OCI-LY7 (cell line): ENCODE results near the gene EID3. TPM values are rescaled to one million over a fixed set of nuclear protein-coding genes. Genes with fewer than 3 reads are reported as not detected.

Source experiments
- BruUV-seq: library from RNA; stranded (reverse); fragments of 400-500 nt; replicated peaks from 2 replicates; lab custom pipeline; 2021; lab: Mats Ljungman, UMichigan
- CTCF ChIA-PET: fragments of 300-600 bp; sonication (Branson Sonifier 250); formaldehyde crosslinking; loops from one replicate; lab custom pipeline; 2022; ENCODE audit warnings: antibody characterized with exemption; ENCODE audit not compliant: unreplicated experiment; lab: Charles Lee
- POLR2A ChIA-PET: fragments of 300-600 bp; sonication (Branson Sonifier 250); formaldehyde crosslinking; loops from one replicate; lab custom pipeline; 2022; ENCODE audit warnings: antibody characterized with exemption; lab: Charles Lee
- DNase-seq: peaks from one replicate; pipeline ENCODE4 v3.0.0-alpha.2; 2015; ENCODE audit warnings: low spot score
- H2AFZ ChIP-seq: fragments of 200-600 bp; sonication (generic), shearing (Covaris generic); 2 replicates; pipeline ENCODE4 v1.6.1; 2014; ENCODE audit warnings: mild to moderate bottlenecking, antibody characterized with exemption, low read length, moderate library complexity
- H3K27ac ChIP-seq: fragments of 200-600 bp; sonication (generic); 2 replicates; pipeline ENCODE4 v1.5.1; 2014; ENCODE audit warnings: mixed run types, low read depth, mild to moderate bottlenecking, moderate library complexity, low read length, inconsistent platforms; ENCODE audit not compliant: poor library complexity, severe bottlenecking
- H3K36me3 ChIP-seq: fragments of 200-600 bp; sonication (generic); 2 replicates; pipeline ENCODE4 v1.6.1; 2014; ENCODE audit warnings: mild to moderate bottlenecking, antibody characterized with exemption, low read length, moderate library complexity, mixed read lengths; ENCODE audit not compliant: insufficient read depth
- H3K4me1 ChIP-seq: fragments of 200-600 bp; sonication (generic); 2 replicates; pipeline ENCODE4 v1.5.1; 2014; ENCODE audit warnings: mild to moderate bottlenecking, low read length; ENCODE audit not compliant: insufficient read depth, poor library complexity, severe bottlenecking
- H3K4me2 ChIP-seq: fragments of 200-600 bp; sonication (generic); 2 replicates; pipeline ENCODE4 v1.6.1; 2014; ENCODE audit warnings: mild to moderate bottlenecking, low read length
- H3K4me3 ChIP-seq: fragments of 200-600 bp; sonication (generic); 2 replicates; pipeline ENCODE4 v1.5.1; 2014; ENCODE audit warnings: mild to moderate bottlenecking, low read depth, low read length; ENCODE audit not compliant: poor library complexity, severe bottlenecking
- H3K79me2 ChIP-seq: fragments of 200-600 bp; sonication (generic); 2 replicates; pipeline ENCODE4 v1.6.1; 2016; ENCODE audit warnings: low read depth, mild to moderate bottlenecking, low read length, moderate library complexity, mixed read lengths; ENCODE audit not compliant: insufficient read depth
- H3K9me2 ChIP-seq: fragments of 200-600 bp; sonication (generic); 2 replicates; pipeline ENCODE4 v1.6.1; 2016; ENCODE audit warnings: mild to moderate bottlenecking, low read length, mixed read lengths; ENCODE audit not compliant: insufficient read depth
- H3K9me3 ChIP-seq: fragments of 200-600 bp; sonication (generic); 2 replicates; pipeline ENCODE4 v1.6.1; 2014; ENCODE audit warnings: mild to moderate bottlenecking, mixed run types, low read length, mixed read lengths
- H4K20me1 ChIP-seq: fragments of 200-600 bp; sonication (generic); 2 replicates; pipeline ENCODE4 v1.6.1; 2014; ENCODE audit warnings: mild to moderate bottlenecking, antibody characterized with exemption, low read length, moderate library complexity, mixed read lengths; ENCODE audit not compliant: insufficient read depth
- EZH2phosphoT487 ChIP-seq: fragments of 200-600 bp; sonication (generic); IDR thresholded peaks from 2 replicates; pipeline ENCODE4 v1.6.1; 2018; ENCODE audit warnings: low read depth, borderline replicate concordance, mild to moderate bottlenecking, mixed run types, antibody characterized with exemption, low read length, moderate library complexity, mixed read lengths
- intact Hi-C: fragments of 100-400 bp; cut with micrococcal nuclease; formaldehyde crosslinking; loops from one replicate; pipeline ENCODE4 v1.10.0; 2022; ENCODE audit not compliant: unreplicated experiment
- total RNA-seq, 2 experiments: library from RNA; depleted of rRNA in 1 of 2; stranded (reverse); fragments of >200 nt in 1 of 2; shearing (Covaris generic) in 1 of 2; gene quantifications; 2 replicates each; pipeline ENCODE4 v1.2.3, GENCODE V29; 2014 to 2022
- TF ChIP-seq, protein P1 (sequence below): fragments of 200-600 bp; sonication (generic); conservative IDR thresholded peaks from 2 replicates; pipeline ENCODE4 v1.5.1; 2014; ENCODE audit warnings: mild to moderate bottlenecking, antibody characterized with exemption, low read length, moderate library complexity, mixed read lengths

The EID3 gene
- total RNA-seq, 2 experiments from 2014 or later: 5.1 to 8.2 TPM

GRCh38 chr12:104352106-104352713 is 48.7 kb downstream of the EID3 start:
- TF ChIP-seq EZH2phosphoT487: no peak
- TF ChIP-seq, protein P1, sequence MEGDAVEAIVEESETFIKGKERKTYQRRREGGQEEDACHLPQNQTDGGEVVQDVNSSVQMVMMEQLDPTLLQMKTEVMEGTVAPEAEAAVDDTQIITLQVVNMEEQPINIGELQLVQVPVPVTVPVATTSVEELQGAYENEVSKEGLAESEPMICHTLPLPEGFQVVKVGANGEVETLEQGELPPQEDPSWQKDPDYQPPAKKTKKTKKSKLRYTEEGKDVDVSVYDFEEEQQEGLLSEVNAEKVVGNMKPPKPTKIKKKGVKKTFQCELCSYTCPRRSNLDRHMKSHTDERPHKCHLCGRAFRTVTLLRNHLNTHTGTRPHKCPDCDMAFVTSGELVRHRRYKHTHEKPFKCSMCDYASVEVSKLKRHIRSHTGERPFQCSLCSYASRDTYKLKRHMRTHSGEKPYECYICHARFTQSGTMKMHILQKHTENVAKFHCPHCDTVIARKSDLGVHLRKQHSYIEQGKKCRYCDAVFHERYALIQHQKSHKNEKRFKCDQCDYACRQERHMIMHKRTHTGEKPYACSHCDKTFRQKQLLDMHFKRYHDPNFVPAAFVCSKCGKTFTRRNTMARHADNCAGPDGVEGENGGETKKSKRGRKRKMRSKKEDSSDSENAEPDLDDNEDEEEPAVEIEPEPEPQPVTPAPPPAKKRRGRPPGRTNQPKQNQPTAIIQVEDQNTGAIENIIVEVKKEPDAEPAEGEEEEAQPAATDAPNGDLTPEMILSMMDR: no peak
- H3K4me3 ChIP-seq: no peak overlapping the region
- no peaks in the 10 kb centered on the region for H4K20me1 ChIP-seq
- no peak for DNase-seq
- no peaks in the 10 kb centered on the region for H3K79me2 ChIP-seq
- no TSS peak for BruUV-seq
- H3K4me1 ChIP-seq: no peaks in the 10 kb centered on the region
- peaks cover 80% of the 10 kb centered on the region for H3K36me3 ChIP-seq
- no peak overlapping the region for H3K27ac ChIP-seq
- no peak overlapping the region for H3K4me2 ChIP-seq
- ChIA-PET CTCF (no interaction called here), POLR2A (interaction anchor here (0.6 to 0.7 kb wide), 2 partner anchors 566 to 798 kb away, joined by 6 to 7 read pairs; no protein-coding TSS in a partner anchor)
- no peak overlapping the region for H2AFZ ChIP-seq
- H3K9me3 ChIP-seq: no peaks in the 10 kb centered on the region
- intact Hi-C loops: loop anchor here (10.0 kb wide), 2 partner anchors 287 to 467 kb away; partner anchors contain the start of gene HCFC2
- no peaks in the 10 kb centered on the region for H3K9me2 ChIP-seq

- ChIA-PET CTCF (no interaction called here), POLR2A (interaction anchor here (0.7 to 1.0 kb wide), 2 partner anchors 66 to 797 kb away, joined by 3 to 7 read pairs; no protein-coding TSS in a partner anchor)
- no peaks in the 10 kb centered on the region for H3K79me2 ChIP-seq
- H3K9me2 ChIP-seq: no peaks in the 10 kb centered on the region
- H3K27ac ChIP-seq: no peak overlapping the region
- BruUV-seq: no TSS peak
- intact Hi-C loops: loop anchor here (10.0 kb wide), 2 partner anchors 288 to 468 kb away; partner anchors contain the start of gene HCFC2
- H3K4me2 ChIP-seq: no peak overlapping the region
- H3K9me3 ChIP-seq: no peaks in the 10 kb centered on the region
- no peak overlapping the region for H2AFZ ChIP-seq
- TF ChIP-seq, protein P1: no peak
- no peak for TF ChIP-seq EZH2phosphoT487
- no peak overlapping the region for H3K4me3 ChIP-seq
- no peak for DNase-seq
- H3K36me3 ChIP-seq: peaks cover 69% of the 10 kb centered on the region
- no peaks in the 10 kb centered on the region for H4K20me1 ChIP-seq
- H3K4me1 ChIP-seq: no peaks in the 10 kb centered on the region
Observed at GRCh38 chr12:104353012-104353981, 49.8 kb downstream of the EID3 start.
